HEK293 (cell line): ENCODE data around the gene PDIA5.

ENCODE experiments used
- CTCF ChIA-PET: fragments of 350-600 bp; formaldehyde crosslinking; extraction: SDS; loops from one replicate; lab custom pipeline; 2021; ENCODE audit warnings: antibody characterized with exemption; lab: Yijun Ruan, JAX
- POLR2A ChIA-PET: fragments of 300-600 bp; formaldehyde crosslinking; extraction: SDS; loops from one replicate; lab custom pipeline; 2020; ENCODE audit warnings: antibody characterized with exemption, inconsistent platforms; lab: Yijun Ruan, JAX
- H3K27ac ChIP-seq: fragments of 200-500 bp; sonication (Bioruptor generic); 2 replicates; pipeline ENCODE4 v1.5.1; 2014; ENCODE audit warnings: low read depth, low read length, control low read depth, inconsistent platforms; ENCODE audit errors: extremely low read depth
- H3K36me3 ChIP-seq, 2 experiments: fragments of 200-500 bp in 1 of 2; sonication (Bioruptor generic) in 1 of 2; 1 replicate in 1 of 2; 2 replicates in 1 of 2; pipeline ENCODE4 v1.5.1; 2014 to 2017; ENCODE audit warnings: inconsistent platforms in 2 of 2, low read length in 2 of 2; ENCODE audit not compliant: control insufficient read depth in 2 of 2, insufficient read depth in 1 of 2
- H3K4me1 ChIP-seq: fragments of 200-500 bp; sonication (Bioruptor generic); 2 replicates; pipeline ENCODE4 v1.5.1; 2014; ENCODE audit warnings: mild to moderate bottlenecking, low read length, inconsistent platforms; ENCODE audit not compliant: control insufficient read depth, insufficient read depth
- H3K4me3 ChIP-seq: 2 replicates; pipeline ENCODE4 v1.5.1; 2011; ENCODE audit warnings: low read depth, mild to moderate bottlenecking, control low read depth, low read length, moderate library complexity
- H3K9me3 ChIP-seq: fragments of 200-500 bp; sonication (Bioruptor generic); 2 replicates; pipeline ENCODE4 v1.5.1; 2014; ENCODE audit warnings: low read depth, low read length, inconsistent platforms; ENCODE audit not compliant: control insufficient read depth, insufficient read depth
- ATF2 ChIP-seq: fragments of 450-650 bp; formaldehyde crosslinking; IDR thresholded peaks from 2 replicates; pipeline ENCODE4 v1.5.1; 2016; ENCODE audit warnings: missing biosample characterization, missing genetic modification characterization, low read depth
- CTCF ChIP-seq: fragments of 450-650 bp; formaldehyde crosslinking; IDR thresholded peaks from 2 replicates; pipeline ENCODE4 v1.5.1; 2016; ENCODE audit warnings: missing biosample characterization, missing genetic modification characterization
- GFI1B ChIP-seq: fragments of 450-650 bp; formaldehyde crosslinking; IDR thresholded peaks from 2 replicates; pipeline ENCODE4 v1.5.1; 2016; ENCODE audit warnings: missing biosample characterization, missing genetic modification characterization
- MEIS1 ChIP-seq: sonication (generic); formaldehyde crosslinking; IDR thresholded peaks from 2 replicates; pipeline ENCODE4 v1.8.1; 2022; ENCODE audit warnings: missing genetic modification reagents, mild to moderate bottlenecking, borderline replicate concordance
- PATZ1 ChIP-seq: fragments of 450-650 bp; formaldehyde crosslinking; IDR thresholded peaks from 2 replicates; pipeline ENCODE4 v1.5.1; 2016; ENCODE audit warnings: missing biosample characterization, missing genetic modification characterization
- SALL2 ChIP-seq: fragments of 450-650 bp; formaldehyde crosslinking; IDR thresholded peaks from 2 replicates; pipeline ENCODE4 v1.5.0; 2017; ENCODE audit warnings: missing biosample characterization, mild to moderate bottlenecking, missing genetic modification characterization, borderline replicate concordance
- SCRT1 ChIP-seq: fragments of 450-650 bp; formaldehyde crosslinking; IDR thresholded peaks from 2 replicates; pipeline ENCODE4 v1.5.1; 2016; ENCODE audit warnings: missing biosample characterization, missing genetic modification characterization, borderline replicate concordance
- SP3 ChIP-seq: fragments of 450-650 bp; formaldehyde crosslinking; IDR thresholded peaks from 2 replicates; pipeline ENCODE4 v1.5.1; 2016; ENCODE audit warnings: missing biosample characterization, missing genetic modification characterization
- YY1 ChIP-seq: fragments of 450-650 bp; formaldehyde crosslinking; IDR thresholded peaks from 2 replicates; pipeline ENCODE4 v1.5.1; 2018; ENCODE audit warnings: missing biosample characterization, missing genetic modification characterization
- ZNF114 ChIP-seq: fragments of 450-650 bp; formaldehyde crosslinking; IDR thresholded peaks from 2 replicates; pipeline ENCODE4 v1.5.0; 2017; ENCODE audit warnings: missing biosample characterization, missing genetic modification characterization
- ZNF121 ChIP-seq: fragments of 450-650 bp; formaldehyde crosslinking; IDR thresholded peaks from 2 replicates; pipeline ENCODE4 v1.5.1; 2016; ENCODE audit warnings: missing biosample characterization, missing genetic modification characterization
- ZNF175 ChIP-seq: fragments of 450-650 bp; formaldehyde crosslinking; IDR thresholded peaks from 2 replicates; pipeline ENCODE4 v1.5.1; 2016; ENCODE audit warnings: missing biosample characterization, missing genetic modification characterization
- ZNF211 ChIP-seq: fragments of 450-650 bp; formaldehyde crosslinking; IDR thresholded peaks from 2 replicates; pipeline ENCODE4 v1.5.1; 2016; ENCODE audit warnings: low read depth, missing biosample characterization, missing genetic modification characterization
- ZNF37A ChIP-seq: fragments of 450-650 bp; IDR thresholded peaks from 2 replicates; pipeline ENCODE4 v1.5.1; 2018; ENCODE audit warnings: missing biosample characterization, missing genetic modification characterization
- ZNF423 ChIP-seq: fragments of 450-650 bp; formaldehyde crosslinking; IDR thresholded peaks from 2 replicates; pipeline ENCODE4 v1.5.1; 2016; ENCODE audit warnings: missing biosample characterization, missing genetic modification characterization
- ZNF426 ChIP-seq: fragments of 450-650 bp; formaldehyde crosslinking; IDR thresholded peaks from 2 replicates; pipeline ENCODE4 v1.5.1; 2017; ENCODE audit warnings: missing biosample characterization, missing genetic modification characterization, mild to moderate bottlenecking, inconsistent platforms, moderate library complexity
- ZNF501 ChIP-seq: fragments of 450-650 bp; formaldehyde crosslinking; IDR thresholded peaks from 2 replicates; pipeline ENCODE4 v1.5.1; 2016; ENCODE audit warnings: missing biosample characterization, missing genetic modification characterization
- ZNF530 ChIP-seq: fragments of 450-650 bp; formaldehyde crosslinking; IDR thresholded peaks from 2 replicates; pipeline ENCODE4 v1.5.1; 2016; ENCODE audit warnings: low read depth, missing biosample characterization, missing genetic modification characterization
- ZNF544 ChIP-seq: fragments of 450-650 bp; formaldehyde crosslinking; IDR thresholded peaks from 2 replicates; pipeline ENCODE4 v1.5.0; 2017; ENCODE audit warnings: missing biosample characterization, missing genetic modification characterization
- ZNF561 ChIP-seq: fragments of 450-650 bp; IDR thresholded peaks from 2 replicates; pipeline ENCODE4 v1.5.1; 2018; ENCODE audit warnings: missing biosample characterization, missing genetic modification characterization, borderline replicate concordance
- ZNF654 ChIP-seq: fragments of 450-650 bp; formaldehyde crosslinking; IDR thresholded peaks from 2 replicates; pipeline ENCODE4 v1.5.1; 2016; ENCODE audit warnings: low read depth, missing biosample characterization, missing genetic modification characterization
- ZSCAN16 ChIP-seq: fragments of 450-650 bp; formaldehyde crosslinking; IDR thresholded peaks from 2 replicates; pipeline ENCODE4 v1.5.1; 2016; ENCODE audit warnings: missing biosample characterization, missing genetic modification characterization
- ZSCAN18 ChIP-seq: fragments of 450-650 bp; formaldehyde crosslinking; IDR thresholded peaks from 2 replicates; pipeline ENCODE4 v1.5.1; 2016; ENCODE audit warnings: missing biosample characterization, missing genetic modification characterization
- ZSCAN4 ChIP-seq: fragments of 450-650 bp; formaldehyde crosslinking; IDR thresholded peaks from 2 replicates; pipeline ENCODE4 v1.5.1; 2017; ENCODE audit warnings: missing biosample characterization, missing genetic modification characterization
- TF ChIP-seq, protein P1 (sequence below): fragments of 450-650 bp; formaldehyde crosslinking; IDR thresholded peaks from 2 replicates; pipeline ENCODE4 v1.5.1; 2017; ENCODE audit warnings: missing biosample characterization, missing genetic modification characterization
- TF ChIP-seq, protein P2 (sequence below): fragments of 450-650 bp; formaldehyde crosslinking; IDR thresholded peaks from 2 replicates; pipeline ENCODE4 v1.5.1; 2016; ENCODE audit warnings: missing biosample characterization, missing genetic modification characterization

Gene PDIA5

GRCh38 chr3:123019161-123019560 lies 47.7 kb upstream of the PDIA5 start:
- Histone ChIP-seq H3K27ac (no peak overlapping the region), H3K36me3 (no peaks in the 10 kb centered on the region), H3K9me3 (no peaks in the 10 kb centered on the region), H3K4me3 (no peak overlapping the region), H3K4me1 (peaks cover 3% of the 10 kb centered on the region; the same call in 1 of the 2 replicates)
- ChIA-PET CTCF (interaction anchor here (1.9 kb wide), 1 partner anchor 9 kb away, joined by 16 read pairs; the partner anchor contains the start of gene SEMA5B), POLR2A (no interaction called here)
- TF ChIP-seq MEIS1 (CRISPR knock-in tag) (no peak), SCRT1 (tag by site-specific recombination) (no peak), SP3 (tag by site-specific recombination) (no peak), ZNF175 (no peak), ZSCAN4 (tag by site-specific recombination) (no peak), ZNF530 (tag by site-specific recombination) (no peak), ZNF654 (tag by site-specific recombination) (no peak), ZNF37A (tag by site-specific recombination) (no peak), ZNF121 (no peak), ZNF544 (tag by site-specific recombination) (no peak), SALL2 (tag by site-specific recombination) (no peak), ZSCAN18 (tag by site-specific recombination) (no peak), ATF2 (no peak), ZNF501 (tag by site-specific recombination) (no peak), ZNF426 (tag by site-specific recombination) (no peak), ZNF211 (no peak)
- TF ChIP-seq, protein P1, sequence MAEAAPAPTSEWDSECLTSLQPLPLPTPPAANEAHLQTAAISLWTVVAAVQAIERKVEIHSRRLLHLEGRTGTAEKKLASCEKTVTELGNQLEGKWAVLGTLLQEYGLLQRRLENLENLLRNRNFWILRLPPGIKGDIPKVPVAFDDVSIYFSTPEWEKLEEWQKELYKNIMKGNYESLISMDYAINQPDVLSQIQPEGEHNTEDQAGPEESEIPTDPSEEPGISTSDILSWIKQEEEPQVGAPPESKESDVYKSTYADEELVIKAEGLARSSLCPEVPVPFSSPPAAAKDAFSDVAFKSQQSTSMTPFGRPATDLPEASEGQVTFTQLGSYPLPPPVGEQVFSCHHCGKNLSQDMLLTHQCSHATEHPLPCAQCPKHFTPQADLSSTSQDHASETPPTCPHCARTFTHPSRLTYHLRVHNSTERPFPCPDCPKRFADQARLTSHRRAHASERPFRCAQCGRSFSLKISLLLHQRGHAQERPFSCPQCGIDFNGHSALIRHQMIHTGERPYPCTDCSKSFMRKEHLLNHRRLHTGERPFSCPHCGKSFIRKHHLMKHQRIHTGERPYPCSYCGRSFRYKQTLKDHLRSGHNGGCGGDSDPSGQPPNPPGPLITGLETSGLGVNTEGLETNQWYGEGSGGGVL (tag by site-specific recombination): no peak

DNA sequence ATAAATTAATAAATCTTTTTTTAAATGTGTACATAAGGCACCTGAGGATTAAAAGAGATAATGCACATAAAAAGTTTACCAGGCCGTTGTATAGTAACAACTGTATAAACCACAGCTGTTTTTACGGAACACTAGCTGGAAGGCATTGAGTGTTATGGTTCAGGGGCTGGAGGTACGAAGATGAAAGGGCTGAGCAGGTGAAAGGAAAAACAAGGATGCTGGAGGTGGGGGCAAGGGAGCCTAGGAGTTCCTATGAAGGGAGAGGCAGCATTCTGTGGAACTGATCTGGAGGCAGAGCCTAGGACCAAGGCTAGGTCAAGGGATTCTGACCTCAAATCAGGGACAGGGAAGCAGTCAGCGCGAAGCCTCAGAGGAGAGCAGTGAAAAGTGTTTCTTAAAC lies 47.2 kb upstream of the PDIA5 start:
- no peaks in the 10 kb centered on the region for H3K9me3 ChIP-seq
- ChIA-PET POLR2A (no interaction called here), CTCF (interaction anchor here (1.9 kb wide), 1 partner anchor 9 kb away, joined by 16 read pairs; the partner anchor contains the start of gene SEMA5B)
- no peaks in the 10 kb centered on the region for H3K36me3 ChIP-seq
- no peak overlapping the region for H3K27ac ChIP-seq
- H3K4me3 ChIP-seq: no peak overlapping the region
- H3K4me1 ChIP-seq: peaks cover 3% of the 10 kb centered on the region; the same call in 1 of the 2 replicates
- no peak for TF ChIP-seq CTCF
- TF ChIP-seq ZNF114: no peak
- no peak for TF ChIP-seq ZSCAN16 (tag by site-specific recombination)
- TF ChIP-seq YY1 (tag by site-specific recombination): no peak
- TF ChIP-seq ZNF37A (tag by site-specific recombination): no peak
- TF ChIP-seq ZNF561 (tag by site-specific recombination): no peak
- TF ChIP-seq GFI1B (tag by site-specific recombination): no peak
- TF ChIP-seq, protein P2, sequence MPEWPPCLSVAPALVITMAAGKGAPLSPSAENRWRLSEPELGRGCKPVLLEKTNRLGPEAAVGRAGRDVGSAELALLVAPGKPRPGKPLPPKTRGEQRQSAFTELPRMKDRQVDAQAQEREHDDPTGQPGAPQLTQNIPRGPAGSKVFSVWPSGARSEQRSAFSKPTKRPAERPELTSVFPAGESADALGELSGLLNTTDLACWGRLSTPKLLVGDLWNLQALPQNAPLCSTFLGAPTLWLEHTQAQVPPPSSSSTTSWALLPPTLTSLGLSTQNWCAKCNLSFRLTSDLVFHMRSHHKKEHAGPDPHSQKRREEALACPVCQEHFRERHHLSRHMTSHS (tag by site-specific recombination): no peak
- no peak for TF ChIP-seq PATZ1
- TF ChIP-seq ZNF423 (tag by site-specific recombination): no peak
